ENCODE results near the gene MYLK4. TPM values are rescaled to one million over a fixed set of nuclear protein-coding genes. Genes with fewer than 3 reads are reported as not detected.

Gene MYLK4
- total and polyA plus RNA-seq, 8 donors, result 0.52 to 1.8 (median 1.2) TPM

DNA sequence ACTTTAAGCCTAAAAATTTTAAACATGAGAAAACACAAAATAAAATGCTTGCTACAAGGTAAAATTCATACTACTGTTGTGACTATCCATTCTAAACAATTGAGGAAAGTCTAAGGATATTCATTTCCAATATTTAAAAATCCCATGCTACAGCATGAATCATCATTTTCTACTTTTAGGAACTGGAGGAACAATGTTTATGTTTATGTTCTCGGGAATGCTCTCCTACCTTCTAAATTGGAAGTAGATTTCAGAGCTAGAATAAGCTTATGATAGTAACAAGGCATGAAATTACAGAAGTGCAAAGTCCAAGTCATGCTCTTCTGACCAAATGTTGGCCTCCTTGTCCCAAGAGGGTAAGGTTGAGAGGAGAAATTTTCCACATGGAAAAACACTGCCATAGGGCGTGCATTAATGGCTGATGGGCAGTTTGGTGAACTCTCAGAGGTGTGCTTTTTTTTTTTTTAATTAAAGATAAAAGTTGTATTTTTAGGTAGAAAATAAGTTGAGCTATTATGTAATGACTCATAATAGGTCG is 6.0 kb upstream of the MYLK4 start:
- no peak for ATAC-seq
- no peaks in the 10 kb centered on the region for H3K36me3 ChIP-seq
- no peak overlapping the region for H3K27ac ChIP-seq
- no peaks in the 10 kb centered on the region for H3K9me3 ChIP-seq
- intact Hi-C loops (cut with DNase I), result no loop called here
- H3K27me3 ChIP-seq, result no peaks in the 10 kb centered on the region
- TF ChIP-seq, protein P1, sequence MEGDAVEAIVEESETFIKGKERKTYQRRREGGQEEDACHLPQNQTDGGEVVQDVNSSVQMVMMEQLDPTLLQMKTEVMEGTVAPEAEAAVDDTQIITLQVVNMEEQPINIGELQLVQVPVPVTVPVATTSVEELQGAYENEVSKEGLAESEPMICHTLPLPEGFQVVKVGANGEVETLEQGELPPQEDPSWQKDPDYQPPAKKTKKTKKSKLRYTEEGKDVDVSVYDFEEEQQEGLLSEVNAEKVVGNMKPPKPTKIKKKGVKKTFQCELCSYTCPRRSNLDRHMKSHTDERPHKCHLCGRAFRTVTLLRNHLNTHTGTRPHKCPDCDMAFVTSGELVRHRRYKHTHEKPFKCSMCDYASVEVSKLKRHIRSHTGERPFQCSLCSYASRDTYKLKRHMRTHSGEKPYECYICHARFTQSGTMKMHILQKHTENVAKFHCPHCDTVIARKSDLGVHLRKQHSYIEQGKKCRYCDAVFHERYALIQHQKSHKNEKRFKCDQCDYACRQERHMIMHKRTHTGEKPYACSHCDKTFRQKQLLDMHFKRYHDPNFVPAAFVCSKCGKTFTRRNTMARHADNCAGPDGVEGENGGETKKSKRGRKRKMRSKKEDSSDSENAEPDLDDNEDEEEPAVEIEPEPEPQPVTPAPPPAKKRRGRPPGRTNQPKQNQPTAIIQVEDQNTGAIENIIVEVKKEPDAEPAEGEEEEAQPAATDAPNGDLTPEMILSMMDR (IDR thresholded peaks at IDR 0.05), result no peak
- H3K4me3 ChIP-seq, result no peak overlapping the region
- DNase-seq, result no peak
- H3K4me1 ChIP-seq, result no peaks in the 10 kb centered on the region

DNA sequence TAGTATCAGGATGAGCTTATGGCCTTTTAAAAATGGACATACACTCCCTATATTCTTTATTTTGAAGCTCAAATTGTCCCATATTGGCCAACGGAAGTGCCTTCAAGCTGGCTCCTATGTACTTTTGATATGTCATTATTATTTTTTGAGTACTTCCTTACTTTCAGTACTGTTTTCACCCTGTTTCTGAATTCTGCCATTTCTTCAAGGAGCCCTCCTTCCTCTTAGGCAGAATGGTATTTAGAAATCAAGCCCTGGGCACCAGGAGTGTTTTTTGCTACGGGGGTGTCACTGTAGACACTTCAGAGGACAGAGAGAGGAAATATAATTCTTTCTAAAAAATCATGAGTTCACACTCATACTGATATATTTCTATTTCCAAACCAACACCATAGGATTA is 5.5 kb upstream of the MYLK4 start:
- no peaks in the 10 kb centered on the region for H3K9me3 ChIP-seq
- DNase-seq (no peak), ATAC-seq (no peak)
- no peak overlapping the region for H3K4me3 ChIP-seq
- no peaks in the 10 kb centered on the region for H3K4me1 ChIP-seq
- no peaks in the 10 kb centered on the region for H3K36me3 ChIP-seq
- TF ChIP-seq, protein P1 (IDR thresholded peaks at IDR 0.05), result no peak
- intact Hi-C loops (cut with DNase I), result no loop called here
- H3K27me3 ChIP-seq, result no peaks in the 10 kb centered on the region
- no peak overlapping the region for H3K27ac ChIP-seq

DNA sequence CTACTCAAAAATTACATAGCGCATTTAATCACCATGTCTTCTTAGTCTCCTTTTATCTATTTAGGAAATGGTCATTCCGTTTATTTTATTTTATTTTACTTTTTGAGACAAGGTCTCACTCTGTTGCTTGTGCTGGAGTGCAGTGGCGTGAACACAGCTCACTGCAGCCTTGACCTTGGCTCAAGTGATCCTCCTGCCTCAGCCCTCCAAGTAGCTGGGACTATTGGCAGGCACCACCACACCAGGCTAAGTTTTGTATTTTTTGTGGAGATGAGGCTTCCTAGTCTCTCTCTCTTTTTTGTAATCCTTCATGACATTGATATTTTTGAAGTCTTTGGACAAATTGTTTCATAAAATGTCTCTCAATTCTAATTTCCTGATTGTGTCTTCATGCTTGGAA is 4.7 kb upstream of the MYLK4 start:
- H3K27me3 ChIP-seq, result no peaks in the 10 kb centered on the region
- TF ChIP-seq, protein P1 (IDR thresholded peaks at IDR 0.05), result no peak
- H3K4me3 ChIP-seq, result no peak overlapping the region
- H3K9me3 ChIP-seq, result no peaks in the 10 kb centered on the region
- DNase-seq (no peak), ATAC-seq (no peak)
- no peak overlapping the region for H3K27ac ChIP-seq
- H3K4me1 ChIP-seq, result no peaks in the 10 kb centered on the region
- H3K36me3 ChIP-seq, result no peaks in the 10 kb centered on the region
- intact Hi-C loops (cut with DNase I), result no loop called here

DNA sequence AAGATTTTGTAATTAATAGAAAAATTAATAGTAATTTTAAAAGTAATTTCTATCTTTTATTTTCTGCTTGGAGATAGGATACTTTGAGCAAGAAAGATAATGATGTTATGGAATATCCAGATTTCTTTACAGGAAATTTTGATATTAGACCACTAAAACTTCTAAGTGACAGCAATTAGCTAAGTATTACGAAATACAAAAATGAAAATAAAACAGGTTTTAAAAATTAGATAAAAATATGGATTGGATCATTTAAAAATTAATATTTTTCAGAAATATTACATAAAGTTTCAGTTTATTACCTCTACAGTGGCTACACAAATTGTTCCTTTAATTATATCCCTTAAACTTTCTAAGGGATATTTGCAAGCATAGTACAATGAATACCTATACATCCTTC is 4.2 kb upstream of the MYLK4 start:
- Histone ChIP-seq H3K27ac (no peak overlapping the region), H3K36me3 (no peaks in the 10 kb centered on the region), H3K4me3 (no peak overlapping the region), H3K27me3 (no peaks in the 10 kb centered on the region), H3K4me1 (peaks cover 0 to 4% of the 10 kb centered on the region in 2 donors), H3K9me3 (no peaks in the 10 kb centered on the region)
- DNase-seq, result no peak
- TF ChIP-seq, protein P1 (IDR thresholded peaks at IDR 0.05), result no peak
- intact Hi-C loops (cut with DNase I), result no loop called here
- ATAC-seq, result no peak

DNA sequence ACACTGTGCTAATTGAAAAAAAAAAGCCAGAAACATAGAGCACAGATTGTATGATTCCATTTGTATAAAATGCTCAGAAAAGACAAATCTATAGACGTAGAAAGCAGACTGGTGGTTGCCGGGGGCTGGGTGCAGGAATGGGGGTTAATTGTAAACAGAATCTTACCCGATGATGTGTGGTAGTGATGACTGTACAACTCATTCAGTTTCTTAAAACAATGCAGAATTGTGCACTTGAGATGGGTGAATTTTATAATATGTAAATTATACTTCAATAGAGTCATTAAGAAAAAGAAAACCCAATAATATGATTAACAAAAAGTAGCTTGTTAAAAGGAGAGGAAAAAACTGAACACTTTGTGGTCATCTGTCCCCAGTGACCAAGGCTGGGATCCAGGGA is 3.7 kb upstream of the MYLK4 start:
- DNase-seq, result no peak
- intact Hi-C loops (cut with DNase I), result no loop called here
- Histone ChIP-seq H3K27ac (no peak overlapping the region), H3K9me3 (no peaks in the 10 kb centered on the region), H3K4me1 (peaks cover 0 to 9% of the 10 kb centered on the region in 2 donors), H3K27me3 (no peaks in the 10 kb centered on the region), H3K36me3 (no peaks in the 10 kb centered on the region), H3K4me3 (no peak overlapping the region)
- ATAC-seq, result no peak
- TF ChIP-seq, protein P1 (IDR thresholded peaks at IDR 0.05), result no peak

Measured in left lung (tissue), 10 donors.